Stimulated activated CD8-positive, alpha-beta memory T cell treated with anti-CD3 and anti-CD28 coated beads, Interleukin-12 subunit alpha, Interleukin-12 subunit beta, amount 100 ng/mL, for 24 hours (primary cell): ENCODE data around the gene OR10A5.
"Not testable (repeated sequence)": the region's sequence is repeated elsewhere in the genome, so short reads cannot be mapped to it uniquely, and the experiment has no call there.

Experiments
- DNase-seq: peaks from one replicate; pipeline ENCODE4 v3.0.0-alpha.2; 2020; ENCODE audit errors: extremely low read depth

The OR10A5 gene

GRCh38 chr11:6875761-6876160 lies 30.3 kb downstream of the OR10A5 start:
- DNase-seq: no peak

DNA sequence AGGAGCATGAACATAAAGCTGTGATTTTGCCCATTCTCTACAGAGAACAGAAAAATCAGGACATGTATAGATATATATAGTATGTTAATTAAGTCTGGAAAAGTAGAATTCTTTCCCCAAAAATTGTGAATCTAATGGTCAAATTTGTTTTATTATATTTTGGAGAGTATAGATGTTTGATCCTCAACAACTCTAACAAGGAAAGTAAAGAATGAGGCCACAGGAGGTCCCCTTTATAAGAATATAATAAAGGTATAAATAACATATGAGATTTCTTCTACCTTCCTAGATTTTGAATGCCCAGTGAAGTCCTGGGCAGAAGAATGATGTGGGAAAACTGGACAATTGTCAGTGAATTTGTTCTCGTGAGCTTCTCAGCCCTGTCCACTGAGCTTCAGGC lies 30.8 kb downstream of the OR10A5 start, which contains the start of gene OR10A4:
Gene OR10A4, plus strand, starts transcription at position 301 of the 400 bp plus-strand sequence. Its CDS starts 23 bp downstream, at position 324.
- no peak for DNase-seq

DNA sequence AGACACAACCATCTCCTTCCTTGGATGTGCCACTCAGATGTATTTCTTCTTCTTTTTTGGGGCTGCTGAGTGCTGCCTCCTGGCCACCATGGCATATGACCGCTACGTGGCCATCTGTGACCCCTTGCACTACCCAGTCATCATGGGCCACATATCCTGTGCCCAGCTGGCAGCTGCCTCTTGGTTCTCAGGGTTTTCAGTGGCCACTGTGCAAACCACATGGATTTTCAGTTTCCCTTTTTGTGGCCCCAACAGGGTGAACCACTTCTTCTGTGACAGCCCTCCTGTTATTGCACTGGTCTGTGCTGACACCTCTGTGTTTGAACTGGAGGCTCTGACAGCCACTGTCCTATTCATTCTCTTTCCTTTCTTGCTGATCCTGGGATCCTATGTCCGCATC lies 31.4 kb downstream of the OR10A5 start:
- DNase-seq: no peak

GRCh38 chr11:6882751-6883150 lies 37.3 kb downstream of the OR10A5 start:
- no peak for DNase-seq

DNA sequence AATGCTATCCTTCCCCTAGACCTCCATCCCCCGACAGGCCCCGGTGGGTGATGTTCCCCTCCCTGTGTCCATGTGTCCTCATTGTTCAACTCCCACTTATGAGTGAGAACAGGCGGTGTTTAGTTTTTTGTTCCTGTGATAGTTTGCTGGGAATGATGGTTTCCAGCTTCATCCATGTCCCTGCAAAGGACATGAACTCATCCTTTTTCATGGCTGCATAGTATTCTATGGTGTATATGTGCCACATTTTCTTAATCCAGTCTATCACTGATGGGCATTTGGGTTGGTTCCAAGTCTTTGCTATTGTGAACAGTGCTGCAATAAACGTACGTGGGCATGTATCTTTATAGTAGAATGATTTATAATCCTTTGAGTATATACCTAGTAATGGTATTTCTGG lies 42.2 kb downstream of the OR10A5 start:
- DNase-seq: not testable (repeated sequence)

DNA sequence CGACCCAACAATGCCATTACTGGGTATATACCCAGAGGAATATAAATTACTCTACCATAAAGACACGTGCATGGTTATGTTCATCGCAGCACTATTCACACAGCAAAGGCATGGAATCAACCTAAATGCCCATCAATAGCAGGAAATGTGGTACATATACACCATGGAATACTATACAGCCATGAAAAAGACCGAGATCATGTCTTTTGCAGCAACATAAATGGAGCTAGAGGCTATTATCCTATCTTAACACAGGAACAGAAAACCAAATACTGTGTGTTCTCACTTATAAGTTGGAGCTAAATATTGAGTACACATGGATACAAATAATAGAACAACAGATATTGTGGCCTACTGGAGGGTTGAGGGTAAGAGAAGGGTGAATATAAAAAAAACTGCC lies 43.3 kb downstream of the OR10A5 start:
- DNase-seq: no peak

DNA sequence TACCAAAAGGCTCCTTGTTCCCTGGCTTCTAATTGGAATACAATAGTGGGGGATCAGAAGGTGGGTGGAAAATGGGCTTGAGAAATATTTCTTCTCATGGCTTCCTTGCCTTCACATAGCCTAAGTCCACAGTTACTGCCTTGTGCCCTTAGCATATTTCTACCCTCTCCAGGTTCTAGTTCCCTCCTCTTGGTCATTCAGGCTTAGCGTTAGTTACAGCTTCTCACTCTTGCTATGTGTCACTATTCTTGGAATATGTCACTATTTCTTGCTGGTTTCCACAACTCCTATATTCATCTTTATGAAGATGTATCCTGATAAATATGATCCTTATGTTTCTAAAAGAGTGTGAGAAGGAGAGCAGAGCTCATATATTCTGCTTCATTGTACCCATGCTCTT lies 44.4 kb downstream of the OR10A5 start:
- DNase-seq: no peak

DNA sequence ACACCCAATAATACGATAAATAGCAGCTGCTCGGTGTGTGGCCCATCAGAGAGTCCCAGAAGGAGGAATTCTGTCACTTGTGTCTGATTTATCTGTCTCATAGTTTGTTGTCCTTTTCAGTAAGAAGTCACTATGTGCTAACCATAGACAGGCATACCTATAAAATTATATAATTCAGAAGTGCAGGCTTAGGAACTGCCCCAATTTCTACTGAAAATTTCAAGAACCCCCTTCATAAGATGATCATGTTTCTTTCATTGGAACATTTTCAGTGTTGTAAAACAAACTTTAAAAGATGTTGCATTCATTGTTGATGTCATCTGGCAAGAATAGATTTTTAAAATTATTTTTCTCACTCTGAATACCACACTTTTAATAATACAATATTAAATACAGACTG lies 46.9 kb downstream of the OR10A5 start, which contains the start of gene OR2D2:
Gene OR2D2, minus strand, starts transcription at position 101 of the 400 bp plus-strand sequence. Its CDS starts 0 bp downstream, at position 101.
- no peak for DNase-seq

DNA sequence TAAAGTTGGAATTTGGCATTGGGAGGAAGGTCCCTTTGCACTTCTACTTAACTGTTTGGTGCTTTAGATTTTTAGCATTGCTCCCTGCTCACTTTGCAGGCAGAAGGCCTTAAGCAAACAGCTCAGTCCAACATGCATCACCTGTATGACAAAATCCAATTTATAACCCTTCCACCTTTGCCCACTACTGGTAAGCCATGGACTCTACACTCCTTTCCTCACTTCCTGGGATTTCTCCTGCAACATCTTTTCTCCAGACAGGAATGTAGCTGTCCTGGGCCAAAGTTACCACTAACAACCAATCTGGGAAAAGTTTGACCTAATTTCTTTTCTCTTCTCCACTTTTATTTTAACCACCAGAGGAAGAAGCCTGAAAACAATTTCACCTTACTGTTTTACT lies 48.6 kb downstream of the OR10A5 start:
- no peak for DNase-seq

DNA sequence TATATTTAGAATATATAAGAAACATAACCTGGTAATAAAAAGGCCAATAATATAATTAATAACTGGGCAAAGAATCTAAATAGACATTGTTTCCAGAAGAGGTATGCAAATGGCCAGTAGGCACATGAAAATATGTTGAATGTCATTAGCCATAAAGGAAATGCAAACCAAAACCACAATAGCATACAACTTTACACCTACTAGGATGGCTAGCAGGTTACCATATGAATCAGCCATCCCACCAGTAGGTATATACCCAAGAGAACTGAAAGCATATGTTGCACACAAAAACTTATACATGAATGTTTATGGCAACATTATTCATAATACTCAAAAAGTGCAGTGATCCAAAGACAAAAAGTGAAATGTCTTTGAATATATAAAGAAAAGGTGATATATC lies 49.5 kb downstream of the OR10A5 start:
- DNase-seq: no peak
